LNCAP (cell line): ENCODE data around the gene CDH4.

ENCODE experiments used
- CTCF ChIP-seq: fragments of 450-650 bp; IDR thresholded peaks from 2 replicates; pipeline ENCODE4 v1.5.1; 2017; ENCODE audit warnings: mild to moderate bottlenecking

CDH4 gene

GRCh38 chr20:61849376-61849775 is 597.3 kb downstream of the CDH4 start:
- TF ChIP-seq CTCF = no peak

- TF ChIP-seq CTCF = no peak
Measured at GRCh38 chr20:61849822-61850221, 597.8 kb downstream of the CDH4 start.

- no peak for TF ChIP-seq CTCF
Measured at GRCh38 chr20:61850457-61850856, 598.4 kb downstream of the CDH4 start.

GRCh38 chr20:61850926-61851900 is 599.2 kb downstream of the CDH4 start:
- TF ChIP-seq CTCF = no peak

- no peak for TF ChIP-seq CTCF
Measured at GRCh38 chr20:61852268-61853072, 600.4 kb downstream of the CDH4 start.

GRCh38 chr20:61853073-61854005 is 601.3 kb downstream of the CDH4 start:
- TF ChIP-seq CTCF = no peak

- no peak for TF ChIP-seq CTCF
Measured at GRCh38 chr20:61855286-61855685, 603.2 kb downstream of the CDH4 start.
